Kidney epithelial cell (primary cell): ENCODE data around the gene TMEM42. TPM values are rescaled to one million over a fixed set of nuclear protein-coding genes. Genes with fewer than 3 reads are reported as not detected.

Experiments
- DNase-seq: peaks from one replicate; pipeline ENCODE4 v3.0.0-alpha.2; 2010; ENCODE audit warnings: low read depth
- H3K27me3 ChIP-seq: 2 replicates; pipeline ENCODE4 v1.6.0; 2011; ENCODE audit warnings: low read length; ENCODE audit not compliant: control insufficient read depth, insufficient read depth
- H3K36me3 ChIP-seq: 2 replicates; pipeline ENCODE4 v1.5.1; 2011; ENCODE audit warnings: low read length; ENCODE audit not compliant: control insufficient read depth, insufficient read depth
- H3K4me3 ChIP-seq: 2 replicates; pipeline ENCODE4 v1.5.1; 2011; ENCODE audit warnings: low read depth, mild to moderate bottlenecking, control low read depth, low read length
- CTCF ChIP-seq: IDR thresholded peaks from 2 replicates; pipeline ENCODE4 v1.5.1; 2011; ENCODE audit warnings: mild to moderate bottlenecking, moderate library complexity, low read length, control low read depth, inconsistent platforms; ENCODE audit not compliant: insufficient read depth, poor library complexity, severe bottlenecking
- total RNA-seq: library from RNA; depleted of rRNA; stranded (reverse); fragments of >200 nt; gene quantifications from 2 replicates; pipeline ENCODE4 v1.2.3, GENCODE V29; 2015

TMEM42 gene
- total RNA-seq, 1 donor from 2014 or later: 12.9 TPM

- no peaks in the 10 kb centered on the region for H3K27me3 ChIP-seq
- no peak for DNase-seq
- no peaks in the 10 kb centered on the region for H3K36me3 ChIP-seq
- TF ChIP-seq CTCF: no peak
- H3K4me3 ChIP-seq: no peak overlapping the region
Observed at GRCh38 chr3:44899683-44900367, 38.1 kb downstream of the TMEM42 start.

- no peaks in the 10 kb centered on the region for H3K27me3 ChIP-seq
- H3K36me3 ChIP-seq: no peaks in the 10 kb centered on the region
- TF ChIP-seq CTCF: no peak
- no peak for DNase-seq
- H3K4me3 ChIP-seq: no peak overlapping the region
Observed at GRCh38 chr3:44902628-44903027, 40.9 kb downstream of the TMEM42 start.

- Histone ChIP-seq H3K4me3 (no peak overlapping the region), H3K36me3 (no peaks in the 10 kb centered on the region), H3K27me3 (no peaks in the 10 kb centered on the region)
- no peak for TF ChIP-seq CTCF
- DNase-seq: no peak
Observed at GRCh38 chr3:44903314-44903713, 41.6 kb downstream of the TMEM42 start.

- Histone ChIP-seq H3K36me3 (no peaks in the 10 kb centered on the region), H3K4me3 (no peak overlapping the region), H3K27me3 (no peaks in the 10 kb centered on the region)
- no peak for DNase-seq
- TF ChIP-seq CTCF: no peak
Observed at GRCh38 chr3:44903751-44904150, 42.0 kb downstream of the TMEM42 start.

GRCh38 chr3:44905446-44906157 is 43.9 kb downstream of the TMEM42 start:
- TF ChIP-seq CTCF: no peak
- Histone ChIP-seq H3K36me3 (no peaks in the 10 kb centered on the region), H3K27me3 (no peaks in the 10 kb centered on the region), H3K4me3 (no peak overlapping the region)
- no peak for DNase-seq
